Urothelium cell line (cell line): ENCODE measurements around the gene TMEM238.

Experiments
- DNase-seq: peaks from one replicate; pipeline ENCODE4 v3.0.0; 2011; ENCODE audit warnings: low spot score, mixed read lengths
- FAIRE-seq: peaks from 2 replicates; lab custom pipeline; 2011; peaks lifted over from hg19 to GRCh38; lab: Jason Lieb, UNC

The TMEM238 gene

GRCh38 chr19:55382013-55382412 lies 2.1 kb downstream of the TMEM238 start:
- peak; percentile 77 for FAIRE-seq
- DNase-seq = no peak

- FAIRE-seq (no peak), DNase-seq (no peak)
Observed at GRCh38 chr19:55379174-55379573, 4.9 kb downstream of the TMEM238 start.

- no peak for FAIRE-seq
- no peak for DNase-seq
Observed at GRCh38 chr19:55377356-55378131, 6.5 kb downstream of the TMEM238 start.

GRCh38 chr19:55376241-55376933 lies 7.7 kb downstream of the TMEM238 start, which contains the start of gene TMEM190:
Gene TMEM190 (plus strand): TSS chr19:55376826. CDS start chr19:55376854, 28 bp downstream.
- no peak for FAIRE-seq
- no peak for DNase-seq

GRCh38 chr19:55373993-55374757 lies 9.9 kb downstream of the TMEM238 start:
- DNase-seq = no peak
- no peak for FAIRE-seq

- FAIRE-seq (no peak), DNase-seq (no peak)
Observed at GRCh38 chr19:55373306-55373992, 10.6 kb downstream of the TMEM238 start.

- FAIRE-seq (no peak), DNase-seq (peak; percentile 35)
Observed at GRCh38 chr19:55372316-55373081, 11.6 kb downstream of the TMEM238 start.

GRCh38 chr19:55370305-55370988 lies 13.6 kb downstream of the TMEM238 start, which contains the start of gene IL11:
Gene IL11 (minus strand): TSS chr19:55370463. CDS start chr19:55370310, 153 bp downstream.
- FAIRE-seq (peak; percentile 79), DNase-seq (peak; percentile 84)

GRCh38 chr19:55369653-55370304 lies 14.3 kb downstream of the TMEM238 start:
- FAIRE-seq = no peak
- peak; percentile 90 for DNase-seq

- DNase-seq = peak; percentile 85
Observed at GRCh38 chr19:55368701-55369563, 15.2 kb downstream of the TMEM238 start.

GRCh38 chr19:55368106-55368505 lies 16.0 kb downstream of the TMEM238 start:
- DNase-seq = no peak
- FAIRE-seq = no peak

More at GRCh38 chr19:55368701-55369563, 15.2 kb downstream of the TMEM238 start:
- no peak for FAIRE-seq

GRCh38 chr19:55366790-55367189 lies 17.3 kb downstream of the TMEM238 start:
- FAIRE-seq = no peak
- DNase-seq = no peak

- DNase-seq = no peak
- no peak for FAIRE-seq
Observed at GRCh38 chr19:55365964-55366363, 18.1 kb downstream of the TMEM238 start.

- FAIRE-seq = no peak
- no peak for DNase-seq
Observed at GRCh38 chr19:55365245-55365644, 18.8 kb downstream of the TMEM238 start.

- FAIRE-seq (no peak), DNase-seq (no peak)
Observed at GRCh38 chr19:55362990-55363716, 20.9 kb downstream of the TMEM238 start, which contains the start of gene GARIN5B. Gene GARIN5B (minus strand): TSS chr19:55363260. CDS start chr19:55363066, 194 bp downstream.

GRCh38 chr19:55362174-55362989 lies 21.7 kb downstream of the TMEM238 start:
- no peak for DNase-seq
- FAIRE-seq = no peak
